Retinal pigment epithelial cell (primary cell): ENCODE measurements around the gene SIN3A.

Experiments used
- DNase-seq: peaks from one replicate; pipeline ENCODE4 v3.0.0-alpha.2; 2010; ENCODE audit warnings: low read depth
- H3K4me3 ChIP-seq: 2 replicates; pipeline ENCODE4 v1.5.1; 2011; ENCODE audit warnings: mild to moderate bottlenecking, low read length, control low read depth, moderate library complexity
- CTCF ChIP-seq: conservative IDR thresholded peaks from 2 replicates; pipeline ENCODE4 v1.5.1; 2011; ENCODE audit warnings: low read depth, low read length, control low read depth, inconsistent platforms

The SIN3A gene

GRCh38 chr15:75356006-75356405 lies 95.5 kb downstream of the SIN3A start:
- no peak for DNase-seq
- H3K4me3 ChIP-seq: no peak overlapping the region
- TF ChIP-seq CTCF: no peak

- no peak for DNase-seq
- no peak overlapping the region for H3K4me3 ChIP-seq
- TF ChIP-seq CTCF: no peak
These were observed 96.1 kb downstream of the SIN3A start for GRCh38 chr15:75355369-75355768.

GRCh38 chr15:75354454-75354853 lies 97.0 kb downstream of the SIN3A start:
- no peak for DNase-seq
- no peak overlapping the region for H3K4me3 ChIP-seq
- TF ChIP-seq CTCF: no peak

- no peak for TF ChIP-seq CTCF
- no peak for DNase-seq
- no peak overlapping the region for H3K4me3 ChIP-seq
These were observed 97.9 kb downstream of the SIN3A start for GRCh38 chr15:75353604-75354003.

GRCh38 chr15:75352186-75353080 lies 99.1 kb downstream of the SIN3A start:
- DNase-seq: no peak
- H3K4me3 ChIP-seq: no peak overlapping the region
- no peak for TF ChIP-seq CTCF

GRCh38 chr15:75350601-75351361 lies 100.7 kb downstream of the SIN3A start:
- no peak for TF ChIP-seq CTCF
- no peak for DNase-seq

More at GRCh38 chr15:75350601-75351361, 100.7 kb downstream of the SIN3A start:
- H3K4me3 ChIP-seq: no peak overlapping the region
